Muscle of leg (tissue), 11 donors: Measurements from ENCODE around the gene PI4K2B. TPM values are rescaled to one million over a fixed set of nuclear protein-coding genes. Genes with fewer than 3 reads are reported as not detected.
A peak's percentile ranks its signal among the peaks of the same experiment; 100 is the strongest.

ENCODE experiments used
- DNase-seq: peaks from one replicate; pipeline ENCODE4 v3.0.0; 2013
- H3K27ac ChIP-seq: one replicate; pipeline ENCODE4 v1.5.1; 2013; ENCODE audit warnings: mild to moderate bottlenecking, low read length, control low read depth
- H3K27me3 ChIP-seq: one replicate; pipeline ENCODE4 v1.6.1; 2013; ENCODE audit warnings: low read length; ENCODE audit not compliant: control insufficient read depth, insufficient read depth
- H3K36me3 ChIP-seq: one replicate; pipeline ENCODE4 v1.6.1; 2013; ENCODE audit warnings: low read length; ENCODE audit not compliant: control insufficient read depth, insufficient read depth
- H3K4me1 ChIP-seq: one replicate; pipeline ENCODE4 v1.6.1; 2013; ENCODE audit warnings: low read length; ENCODE audit not compliant: control insufficient read depth, insufficient read depth
- H3K4me3 ChIP-seq: one replicate; pipeline ENCODE4 v1.5.1; 2013; ENCODE audit warnings: low read length, control low read depth
- H3K9me3 ChIP-seq: replicated peaks from 2 replicates; pipeline ENCODE4 v1.6.1; 2013; ENCODE audit warnings: low read depth, low read length; ENCODE audit not compliant: control insufficient read depth
- WGBS: methylation state at CpG from one replicate; pipeline ENCODE4 v1.1.5; 2013; ENCODE audit warnings: missing lambda C conversion rate; ENCODE audit not compliant: insufficient coverage; 5-methylcytosine and 5-hydroxymethylcytosine counted together
- polyA plus RNA-seq, 8 donors: library from polyadenylated mRNA; unstranded; fragments of 120-200 nt; gene quantifications; one replicate each; pipeline versions ENCODE4 v1.2.1 to v1.2.3, GENCODE V29; 2013; ENCODE audit warnings: inconsistent platforms in 1 of 8, low replicate concordance in 1 of 8; ENCODE audit not compliant: insufficient read length in 8 of 8, insufficient read depth in 1 of 8
- total RNA-seq: library from RNA; stranded (reverse); fragments of 120-200 nt; gene quantifications from one replicate; pipeline ENCODE4 v1.2.4, GENCODE V29; 2013

Gene PI4K2B
- total and polyA plus RNA-seq, 9 donors: 6.7 to 11.0 (median 8.0) TPM

DNA sequence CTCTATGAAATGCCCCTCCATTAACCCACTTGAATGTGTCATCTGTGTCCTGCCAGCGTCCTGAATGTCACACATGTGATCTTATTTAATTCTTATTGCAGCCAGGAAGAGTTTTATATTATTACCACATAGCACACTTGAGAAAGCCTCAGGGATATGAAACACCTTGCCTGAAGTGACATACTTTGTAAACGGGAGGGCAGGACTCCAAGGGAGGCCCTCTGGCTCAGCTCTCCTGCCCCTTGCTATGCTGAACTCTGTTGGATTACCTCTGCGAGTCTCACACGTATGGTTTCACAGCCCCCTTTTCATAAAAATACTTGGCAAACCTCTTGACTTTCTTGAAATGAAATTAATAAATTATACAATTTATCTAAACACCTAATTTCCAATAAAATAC, 67.6 kb downstream of the PI4K2B start:
- Histone ChIP-seq H3K9me3 (no peaks in the 10 kb centered on the region), H3K36me3 (no peaks in the 10 kb centered on the region), H3K4me1 (no peaks in the 10 kb centered on the region), H3K4me3 (no peak overlapping the region), H3K27ac (no peak overlapping the region), H3K27me3 (peaks cover 6% of the 10 kb centered on the region)
- DNase-seq: no peak
- WGBS: 71% methylated on average over 1 of the region's 4 CpGs

DNA sequence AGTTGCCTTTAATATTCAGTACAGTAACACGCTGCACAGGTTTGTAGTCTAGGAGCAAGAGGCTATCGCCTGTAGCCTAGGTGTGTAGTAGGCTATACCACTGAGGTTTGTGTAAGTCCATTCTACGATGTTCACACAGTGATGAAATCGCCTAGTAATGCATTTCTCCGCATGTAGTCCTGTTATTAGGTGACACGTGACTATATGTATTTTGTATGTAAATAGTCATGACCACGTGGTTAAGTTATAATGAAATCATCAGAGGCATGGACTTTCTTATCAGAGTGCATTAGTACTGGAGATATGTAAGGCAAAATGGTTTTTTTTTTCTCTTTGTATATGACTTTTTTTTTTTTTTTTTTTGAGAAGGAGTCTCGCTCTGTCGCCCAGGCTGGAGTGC, 68.8 kb downstream of the PI4K2B start:
- DNase-seq: no peak
- 83% methylated on average over 5 of the region's 9 CpGs for WGBS
- Histone ChIP-seq H3K36me3 (no peaks in the 10 kb centered on the region), H3K4me3 (no peak overlapping the region), H3K9me3 (no peaks in the 10 kb centered on the region), H3K4me1 (no peaks in the 10 kb centered on the region), H3K27me3 (peaks cover 6% of the 10 kb centered on the region), H3K27ac (no peak overlapping the region)

DNA sequence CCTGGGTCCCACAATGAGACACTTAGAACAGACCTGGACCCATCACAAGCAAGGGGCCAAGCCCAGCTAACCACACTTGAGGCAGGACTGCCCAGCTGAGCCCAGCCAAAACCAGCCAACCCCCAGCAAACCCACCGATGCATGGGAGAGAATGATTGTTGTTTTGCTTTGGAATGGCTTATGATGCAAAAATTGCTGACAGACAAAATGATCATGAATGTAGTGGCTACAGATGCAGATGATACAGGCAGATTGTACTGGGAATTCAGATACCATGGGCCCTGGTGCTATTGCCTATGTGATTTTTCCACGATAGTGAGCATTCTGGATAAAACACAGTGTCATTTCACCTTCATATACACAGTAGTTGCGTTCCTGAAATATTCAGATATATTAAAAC, 69.7 kb downstream of the PI4K2B start:
- no peaks in the 10 kb centered on the region for H3K36me3 ChIP-seq
- H3K4me3 ChIP-seq: no peak overlapping the region
- peaks cover 2% of the 10 kb centered on the region for H3K4me1 ChIP-seq
- no peak for DNase-seq
- no peak overlapping the region for H3K27ac ChIP-seq
- H3K27me3 ChIP-seq: peaks cover 6% of the 10 kb centered on the region
- WGBS: no CpG with 5 or more reads among the region's 3 CpGs
- no peaks in the 10 kb centered on the region for H3K9me3 ChIP-seq

DNA sequence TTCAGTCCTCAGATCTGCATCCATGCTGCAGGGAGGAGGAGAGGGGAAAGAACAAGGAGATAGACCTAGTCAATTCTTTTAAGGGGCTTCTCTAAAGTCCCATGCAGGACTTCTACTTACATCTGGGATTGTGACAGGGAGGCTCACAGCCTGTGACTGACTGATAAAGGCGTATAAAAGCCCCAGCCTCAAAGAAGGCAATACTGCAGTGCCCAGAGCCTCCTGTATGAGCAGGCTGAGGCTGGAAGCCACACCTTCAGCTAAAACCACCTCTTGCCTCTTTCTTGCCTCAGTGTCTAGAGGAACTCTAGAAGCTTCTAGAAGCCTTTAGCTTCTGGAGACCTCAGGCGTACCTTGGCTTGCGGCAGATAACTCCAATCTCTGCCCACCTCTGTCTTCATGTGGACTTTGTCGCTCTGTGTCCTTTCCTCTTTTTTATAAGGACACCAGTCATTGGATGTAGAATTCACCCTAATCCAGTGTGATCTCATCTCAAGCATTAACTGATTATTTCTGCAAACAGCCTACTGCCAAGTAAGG, 72.8 kb downstream of the PI4K2B start:
- H3K27me3 ChIP-seq: no peaks in the 10 kb centered on the region
- DNase-seq: no peak
- no peak overlapping the region for H3K27ac ChIP-seq
- no peaks in the 10 kb centered on the region for H3K36me3 ChIP-seq
- H3K4me3 ChIP-seq: no peak overlapping the region
- H3K9me3 ChIP-seq: no peaks in the 10 kb centered on the region
- 79% methylated on average over 3 of the region's 4 CpGs for WGBS
- peaks cover 2% of the 10 kb centered on the region for H3K4me1 ChIP-seq

DNA sequence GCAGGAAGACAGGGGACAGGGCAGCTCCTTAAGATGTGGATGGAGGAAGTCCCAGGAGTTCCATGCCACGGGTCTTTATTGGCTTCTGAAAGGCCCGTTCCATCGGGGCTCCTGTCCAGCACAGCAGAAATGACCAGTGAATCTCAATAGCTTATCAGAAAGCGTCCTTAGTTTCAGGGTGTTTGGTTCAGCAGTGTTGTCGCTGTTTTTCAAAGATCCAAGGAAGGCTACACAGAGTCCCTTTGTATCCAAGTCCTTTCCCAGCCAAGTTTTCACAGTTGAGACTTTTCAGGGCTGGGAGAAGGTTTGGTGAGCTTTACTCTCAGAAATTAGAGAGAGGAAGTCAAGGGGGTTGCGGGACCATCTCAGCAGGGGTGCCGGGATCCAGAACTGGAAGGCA, 73.8 kb downstream of the PI4K2B start:
- no peaks in the 10 kb centered on the region for H3K36me3 ChIP-seq
- H3K4me1 ChIP-seq: peaks cover 2% of the 10 kb centered on the region
- H3K27me3 ChIP-seq: no peaks in the 10 kb centered on the region
- DNase-seq: no peak
- H3K9me3 ChIP-seq: no peaks in the 10 kb centered on the region
- no peak overlapping the region for H3K27ac ChIP-seq
- H3K4me3 ChIP-seq: no peak overlapping the region
- 61% methylated on average over 5 of the region's 7 CpGs for WGBS

DNA sequence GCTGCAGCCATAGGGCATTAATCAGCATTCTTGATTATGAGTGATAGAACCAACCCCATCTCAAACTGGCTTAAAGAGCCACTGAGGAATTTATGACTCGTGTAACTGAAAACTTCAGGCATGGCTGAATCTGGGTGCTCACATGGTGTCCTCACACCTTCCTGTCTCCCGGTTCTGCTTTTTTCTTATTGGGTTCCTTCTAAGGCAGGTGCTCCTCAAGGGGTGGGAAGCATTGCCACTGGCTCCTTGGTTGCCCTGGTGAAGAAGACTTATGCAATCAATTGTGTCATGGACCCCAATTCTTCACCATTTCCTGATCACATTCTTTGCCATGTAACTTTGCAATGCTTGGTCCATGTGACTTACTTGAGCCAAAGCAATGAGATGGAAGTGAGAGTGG, 74.5 kb downstream of the PI4K2B start:
- WGBS: 63% methylated on average over 1 of the region's 2 CpGs
- Histone ChIP-seq H3K9me3 (no peaks in the 10 kb centered on the region), H3K27ac (no peak overlapping the region), H3K27me3 (no peaks in the 10 kb centered on the region), H3K4me3 (no peak overlapping the region), H3K4me1 (peaks cover 4% of the 10 kb centered on the region), H3K36me3 (no peaks in the 10 kb centered on the region)
- DNase-seq: no peak

DNA sequence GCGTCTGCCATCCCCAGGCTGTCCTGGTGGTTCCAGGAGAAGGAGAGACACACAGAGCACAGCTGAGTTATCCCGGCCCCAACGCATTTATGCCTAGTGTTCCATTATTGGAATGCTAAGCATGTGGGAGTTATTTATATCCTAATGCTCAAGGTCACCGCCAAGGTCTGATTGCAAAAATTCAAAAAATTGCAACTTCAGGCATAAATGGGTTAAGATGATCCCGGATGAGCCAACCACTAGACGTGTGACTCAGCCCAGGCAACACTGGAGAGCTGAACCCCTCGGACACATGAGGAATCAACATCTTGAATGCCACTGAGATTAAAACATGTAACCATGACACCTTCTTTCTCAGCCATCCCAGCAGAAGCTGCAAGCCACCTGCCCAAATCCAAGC, 74.9 kb downstream of the PI4K2B start:
- Histone ChIP-seq H3K4me1 (peaks cover 8% of the 10 kb centered on the region), H3K27ac (no peak overlapping the region), H3K36me3 (no peaks in the 10 kb centered on the region), H3K9me3 (no peaks in the 10 kb centered on the region), H3K27me3 (no peaks in the 10 kb centered on the region), H3K4me3 (no peak overlapping the region)
- WGBS: 61% methylated on average over 3 of the region's 7 CpGs
- no peak for DNase-seq

DNA sequence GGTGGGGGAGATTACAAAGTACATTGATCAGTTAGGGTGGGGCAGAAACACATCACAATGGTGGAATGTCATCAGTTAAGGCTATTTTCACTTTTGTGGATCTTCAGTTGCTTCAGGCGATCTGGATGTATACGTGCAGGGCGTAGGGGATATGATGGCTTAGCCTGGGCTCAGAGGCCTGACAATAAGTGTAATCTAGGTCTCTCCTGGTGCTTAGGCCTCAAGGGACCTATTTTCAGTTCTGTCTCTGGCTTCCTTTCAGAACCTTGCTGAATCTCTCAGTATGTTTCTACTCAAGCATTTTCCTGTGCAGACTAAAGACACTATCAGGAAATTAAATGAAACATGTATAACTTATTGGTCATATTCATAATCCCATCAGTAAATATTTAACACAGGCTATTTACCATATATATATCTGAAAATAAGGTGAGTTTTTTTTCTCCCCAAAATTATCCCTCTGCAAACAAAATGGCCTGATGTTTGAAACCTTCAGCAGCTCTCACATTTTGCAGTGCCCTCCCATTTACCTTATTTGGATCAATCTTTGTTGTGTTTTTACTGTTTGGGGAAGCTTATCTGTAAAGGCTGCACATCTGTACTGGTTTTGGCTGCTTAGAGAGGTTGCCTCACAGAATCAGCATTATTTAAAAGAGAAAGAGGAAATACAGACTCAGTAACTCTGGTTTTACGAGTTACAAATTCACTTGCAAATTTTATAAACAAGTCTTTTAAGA, 76.4 kb downstream of the PI4K2B start:
- DNase-seq: no peak
- H3K9me3 ChIP-seq: no peaks in the 10 kb centered on the region
- H3K27ac ChIP-seq: no peak overlapping the region
- no peak overlapping the region for H3K4me3 ChIP-seq
- peaks cover 8% of the 10 kb centered on the region for H3K4me1 ChIP-seq
- no peaks in the 10 kb centered on the region for H3K27me3 ChIP-seq
- no peaks in the 10 kb centered on the region for H3K36me3 ChIP-seq
- no CpG with 5 or more reads among the region's 4 CpGs for WGBS

DNA sequence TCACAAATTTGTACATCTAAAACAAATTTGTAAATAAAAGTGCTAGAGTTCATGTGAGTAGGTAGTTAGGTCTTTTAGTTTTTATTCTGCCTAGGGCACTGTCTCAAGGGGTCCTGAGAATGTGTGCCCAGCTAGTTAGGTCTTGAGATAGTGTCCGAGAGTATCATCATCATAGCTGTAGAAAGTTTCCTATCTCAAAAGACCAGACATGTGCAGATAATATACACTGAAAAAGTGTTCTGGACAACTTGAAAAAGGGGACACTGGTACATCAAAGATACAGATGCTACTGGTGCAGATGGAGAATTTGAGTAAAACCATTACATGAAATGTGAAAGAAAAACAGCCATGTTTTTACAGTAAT, 77.0 kb downstream of the PI4K2B start:
- WGBS: no CpG with 5 or more reads among the region's 1 CpG
- Histone ChIP-seq H3K4me3 (no peak overlapping the region), H3K9me3 (no peaks in the 10 kb centered on the region), H3K27ac (no peak overlapping the region), H3K36me3 (no peaks in the 10 kb centered on the region), H3K4me1 (peaks cover 8% of the 10 kb centered on the region), H3K27me3 (no peaks in the 10 kb centered on the region)
- DNase-seq: no peak

DNA sequence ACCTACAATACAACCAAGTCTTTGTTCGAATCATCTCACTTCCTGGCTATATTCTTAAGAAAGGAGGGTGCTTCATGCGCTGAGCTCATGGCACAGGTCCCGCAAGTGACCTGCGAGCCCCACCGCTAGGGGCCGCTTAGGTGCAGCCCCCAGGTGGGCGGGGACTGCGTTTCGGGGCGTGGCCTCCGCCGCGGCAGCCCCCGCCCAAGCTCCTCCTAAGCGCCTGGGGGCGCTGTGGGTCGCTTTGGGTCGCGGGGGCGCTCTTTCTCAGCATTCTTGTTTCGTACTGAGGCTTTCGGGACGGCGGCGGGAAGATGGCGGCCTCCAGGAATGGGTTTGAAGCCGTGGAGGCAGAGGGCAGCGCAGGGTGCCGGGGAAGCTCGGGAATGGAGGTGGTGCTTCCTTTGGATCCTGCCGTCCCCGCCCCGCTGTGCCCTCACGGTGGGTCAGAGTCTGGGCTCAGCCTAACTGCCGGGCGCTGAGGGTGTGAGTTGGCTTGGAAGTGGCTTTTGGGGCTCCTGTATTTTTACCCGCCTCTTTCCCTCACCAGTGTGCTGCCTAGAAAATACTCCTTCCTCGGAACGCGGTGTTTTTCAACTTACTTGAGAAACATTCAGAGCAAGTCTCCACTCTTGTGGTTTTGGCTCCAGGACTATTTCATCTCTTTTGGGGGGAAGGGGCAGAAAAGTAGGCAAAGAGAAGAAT, 78.8 kb downstream of the PI4K2B start, which contains the start of gene ZCCHC4:
Gene ZCCHC4, plus strand, starts transcription at position 279 of the 705 bp plus-strand sequence. Its CDS starts 36 bp downstream, at position 315.
- Histone ChIP-seq H3K9me3 (no peaks in the 10 kb centered on the region), H3K4me1 (peaks cover 8% of the 10 kb centered on the region), H3K4me3 (peak within 1 kb of the TSS; percentile 82), H3K27ac (peak within 1 kb of the TSS; percentile 82), H3K27me3 (no peaks in the 10 kb centered on the region), H3K36me3 (peaks cover 2% of the 10 kb centered on the region)
- peak; percentile 95 for DNase-seq
- WGBS: 1% methylated on average over 24 of the region's 40 CpGs
